OCI-LY1 (cell line): ENCODE results near the gene COPS4.
"Not testable (repeated sequence)": the region's sequence is repeated elsewhere in the genome, so short reads cannot be mapped to it uniquely, and the experiment has no call there.

Source experiments
- H2AFZ ChIP-seq: fragments of 200-600 bp; sonication (generic), shearing (Covaris generic); 2 replicates; pipeline ENCODE4 v1.6.0; 2014; ENCODE audit warnings: antibody characterized with exemption, mild to moderate bottlenecking, low read length
- H3F3A ChIP-seq: fragments of 200-600 bp; sonication (generic), shearing (Covaris generic); 2 replicates; pipeline ENCODE4 v1.6.0; 2014; ENCODE audit warnings: mild to moderate bottlenecking, antibody characterized with exemption, low read length, moderate library complexity; ENCODE audit not compliant: insufficient read depth
- H3K27ac ChIP-seq: fragments of 200-600 bp; sonication (generic); 2 replicates; pipeline ENCODE4 v1.5.1; 2014; ENCODE audit warnings: low read length, mixed run types, mild to moderate bottlenecking, low read depth; ENCODE audit not compliant: poor library complexity, severe bottlenecking
- H3K27me3 ChIP-seq: fragments of 200-600 bp; sonication (generic); 2 replicates; pipeline ENCODE4 v1.6.0; 2014; ENCODE audit warnings: antibody characterized with exemption, mild to moderate bottlenecking, low read length, moderate library complexity; ENCODE audit not compliant: insufficient read depth
- H3K36me3 ChIP-seq: fragments of 200-600 bp; sonication (generic); 2 replicates; pipeline ENCODE4 v1.6.1; 2014; ENCODE audit warnings: mild to moderate bottlenecking, antibody characterized with exemption, low read length, moderate library complexity, mixed read lengths; ENCODE audit not compliant: insufficient read depth
- H3K4me1 ChIP-seq: fragments of 200-600 bp; sonication (generic); 2 replicates; pipeline ENCODE4 v1.5.1; 2014; ENCODE audit warnings: mild to moderate bottlenecking, low read length, moderate library complexity; ENCODE audit not compliant: insufficient read depth, severe bottlenecking
- H3K4me2 ChIP-seq: fragments of 200-600 bp; sonication (generic), shearing (Covaris generic); 2 replicates; pipeline ENCODE4 v1.6.1; 2014; ENCODE audit warnings: low read length
- H3K4me3 ChIP-seq: fragments of 200-600 bp; sonication (generic); 2 replicates; pipeline ENCODE4 v1.5.1; 2014; ENCODE audit warnings: low read length, low read depth, mild to moderate bottlenecking, mixed read lengths; ENCODE audit not compliant: poor library complexity, severe bottlenecking
- H3K79me2 ChIP-seq: fragments of 200-600 bp; shearing (Covaris generic); 2 replicates; pipeline ENCODE4 v1.6.1; 2016; ENCODE audit warnings: mixed run types, low read length, mixed read lengths; ENCODE audit not compliant: insufficient read depth
- H3K9ac ChIP-seq: fragments of 200-600 bp; sonication (generic), shearing (Covaris generic); 2 replicates; pipeline ENCODE4 v1.6.1; 2014; ENCODE audit warnings: mild to moderate bottlenecking, low read length, mixed read lengths
- H3K9me2 ChIP-seq: fragments of 200-600 bp; sonication (generic), shearing (Covaris generic); 2 replicates; pipeline ENCODE4 v1.6.1; 2014; ENCODE audit warnings: low read depth, mild to moderate bottlenecking, low read length, mixed read lengths
- H3K9me3 ChIP-seq: fragments of 200-600 bp; shearing (Covaris generic); 2 replicates; pipeline ENCODE4 v1.6.1; 2014; ENCODE audit warnings: low read length, mixed read lengths
- H4K20me1 ChIP-seq: fragments of 200-600 bp; sonication (generic), shearing (Covaris generic); 2 replicates; pipeline ENCODE4 v1.6.0; 2016; ENCODE audit warnings: mild to moderate bottlenecking, low read length; ENCODE audit not compliant: insufficient read depth
- EZH2 ChIP-seq: fragments of 200-600 bp; sonication (generic), shearing (Covaris generic); IDR thresholded peaks from 2 replicates; pipeline ENCODE4 v1.8.0; 2017; ENCODE audit warnings: borderline replicate concordance, mixed run types, mild to moderate bottlenecking, antibody characterized with exemption, low read length, moderate library complexity, mixed read lengths
- TF ChIP-seq, protein P1 (sequence below): fragments of 200-600 bp; sonication (generic), shearing (Covaris generic); IDR thresholded peaks from 2 replicates; pipeline ENCODE4 v1.5.1; 2017; ENCODE audit warnings: mild to moderate bottlenecking, antibody characterized with exemption, low read length, moderate library complexity, mixed read lengths

The COPS4 gene

DNA sequence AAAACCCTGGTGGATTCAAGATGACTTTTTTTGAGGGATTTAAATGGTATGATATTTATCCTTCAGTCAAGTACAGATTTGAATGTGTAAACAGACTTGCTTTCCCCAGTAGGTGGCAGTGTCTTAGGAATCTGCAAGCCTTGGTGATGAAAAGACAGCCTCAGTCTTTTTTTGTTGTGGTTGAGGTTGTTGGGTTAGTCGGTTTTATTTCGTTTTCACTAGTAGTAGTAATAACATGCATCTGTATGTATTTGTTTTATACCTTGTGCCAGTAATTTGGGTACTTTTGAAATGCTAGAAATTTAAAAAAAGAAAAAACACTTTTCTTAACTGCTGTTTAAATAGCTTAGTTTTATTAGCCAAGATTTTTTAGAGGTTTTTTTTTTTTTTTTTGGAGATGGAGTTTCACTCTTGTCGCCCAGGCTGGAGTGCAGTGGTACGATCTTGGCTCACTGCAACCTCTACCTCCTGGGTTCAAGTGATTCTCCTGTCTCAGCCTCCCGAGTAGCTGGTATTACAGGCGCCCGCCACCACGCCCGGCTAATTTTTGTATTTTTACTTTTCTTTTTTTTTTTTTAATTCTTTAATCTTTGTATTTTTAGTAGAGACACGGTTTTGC lies 39.2 kb downstream of the COPS4 start:
- Histone ChIP-seq H3K79me2 (no peaks in the 10 kb centered on the region), H3K9me2 (no peaks in the 10 kb centered on the region), H3K9ac (no peak overlapping the region), H3K27ac (no peak overlapping the region), H3K27me3 (no peaks in the 10 kb centered on the region), H3K9me3 (no peaks in the 10 kb centered on the region), H3K4me3 (no peak overlapping the region), H3F3A (no peaks in the 10 kb centered on the region), H3K36me3 (peaks cover 35% of the 10 kb centered on the region), H2AFZ (no peak overlapping the region), H4K20me1 (no peaks in the 10 kb centered on the region), H3K4me1 (peaks cover 4% of the 10 kb centered on the region), H3K4me2 (no peak overlapping the region)
- TF ChIP-seq, protein P1, sequence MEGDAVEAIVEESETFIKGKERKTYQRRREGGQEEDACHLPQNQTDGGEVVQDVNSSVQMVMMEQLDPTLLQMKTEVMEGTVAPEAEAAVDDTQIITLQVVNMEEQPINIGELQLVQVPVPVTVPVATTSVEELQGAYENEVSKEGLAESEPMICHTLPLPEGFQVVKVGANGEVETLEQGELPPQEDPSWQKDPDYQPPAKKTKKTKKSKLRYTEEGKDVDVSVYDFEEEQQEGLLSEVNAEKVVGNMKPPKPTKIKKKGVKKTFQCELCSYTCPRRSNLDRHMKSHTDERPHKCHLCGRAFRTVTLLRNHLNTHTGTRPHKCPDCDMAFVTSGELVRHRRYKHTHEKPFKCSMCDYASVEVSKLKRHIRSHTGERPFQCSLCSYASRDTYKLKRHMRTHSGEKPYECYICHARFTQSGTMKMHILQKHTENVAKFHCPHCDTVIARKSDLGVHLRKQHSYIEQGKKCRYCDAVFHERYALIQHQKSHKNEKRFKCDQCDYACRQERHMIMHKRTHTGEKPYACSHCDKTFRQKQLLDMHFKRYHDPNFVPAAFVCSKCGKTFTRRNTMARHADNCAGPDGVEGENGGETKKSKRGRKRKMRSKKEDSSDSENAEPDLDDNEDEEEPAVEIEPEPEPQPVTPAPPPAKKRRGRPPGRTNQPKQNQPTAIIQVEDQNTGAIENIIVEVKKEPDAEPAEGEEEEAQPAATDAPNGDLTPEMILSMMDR, result peak; percentile 77
- no peak for TF ChIP-seq EZH2

DNA sequence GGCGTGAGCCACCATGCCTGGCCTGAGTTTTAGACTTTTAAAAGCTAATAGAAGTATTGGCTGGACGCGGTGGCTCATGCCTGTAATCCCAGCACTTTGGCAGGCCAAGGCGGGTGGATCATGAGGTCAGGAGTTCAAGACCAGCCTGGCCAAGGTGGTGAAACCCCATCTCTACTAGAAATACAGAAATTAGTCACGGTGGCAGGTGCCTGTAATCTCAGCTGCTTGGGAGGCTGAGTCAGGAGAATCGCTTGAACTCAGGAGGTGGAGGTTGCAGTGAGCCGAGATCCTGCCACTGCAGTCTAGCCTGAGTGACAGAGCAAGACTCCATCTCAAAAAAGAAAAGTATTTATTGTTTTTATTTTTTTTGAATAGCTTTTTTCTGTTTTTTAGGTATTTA lies 39.8 kb downstream of the COPS4 start:
- H3F3A ChIP-seq, H3K4me1 ChIP-seq, H4K20me1 ChIP-seq, H3K9me2 ChIP-seq, H3K9ac ChIP-seq, H3K27ac ChIP-seq, H3K27me3 ChIP-seq, H3K79me2 ChIP-seq, H3K9me3 ChIP-seq, H2AFZ ChIP-seq, H3K4me2 ChIP-seq, H3K4me3 ChIP-seq: not testable (repeated sequence)
- peaks cover 31% of the 10 kb centered on the region for H3K36me3 ChIP-seq

DNA sequence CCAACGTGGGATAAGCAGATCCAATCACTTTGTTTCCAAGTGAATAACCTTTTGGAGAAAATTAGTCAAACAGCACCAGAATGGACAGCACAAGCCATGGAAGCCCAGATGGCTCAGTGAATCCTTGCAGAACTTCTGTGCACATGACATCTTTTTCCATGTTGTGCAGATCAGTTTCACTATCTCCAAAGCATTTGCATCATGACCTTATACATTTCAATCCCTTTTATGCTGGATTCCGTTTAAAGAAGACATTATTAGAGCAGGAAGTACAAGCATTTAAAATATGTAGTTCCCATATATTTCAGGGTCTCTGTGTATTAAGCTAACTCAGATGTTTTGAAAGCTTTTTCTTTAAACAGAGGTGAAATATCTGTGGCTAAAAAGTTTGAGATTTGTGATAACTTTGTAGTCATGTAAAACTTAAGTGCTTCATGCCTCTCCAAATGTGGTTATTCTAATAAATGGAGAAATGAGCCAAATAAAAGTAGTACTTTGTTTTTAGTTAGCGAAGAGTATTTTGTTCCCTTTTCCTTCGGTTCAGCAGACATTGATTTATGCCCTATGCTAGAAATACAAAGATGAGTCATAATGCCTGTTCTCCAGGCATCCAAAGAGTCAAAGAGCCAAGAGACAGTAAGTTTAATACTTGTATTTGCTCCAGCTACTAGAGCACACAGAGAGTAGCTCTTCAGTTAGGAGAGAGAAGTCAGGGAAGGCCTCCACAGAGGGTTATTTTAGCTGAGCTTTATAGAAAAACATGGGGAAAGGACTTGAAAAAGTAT lies 40.5 kb downstream of the COPS4 start:
- Histone ChIP-seq H3K9ac (no peak overlapping the region), H3K27me3 (no peaks in the 10 kb centered on the region), H3K4me2 (no peak overlapping the region), H4K20me1 (no peaks in the 10 kb centered on the region), H3K9me3 (no peaks in the 10 kb centered on the region), H3K9me2 (no peaks in the 10 kb centered on the region), H3K79me2 (no peaks in the 10 kb centered on the region), H3K36me3 (peaks cover 23% of the 10 kb centered on the region), H3K4me3 (no peak overlapping the region), H2AFZ (no peak overlapping the region), H3K27ac (no peak overlapping the region), H3F3A (no peaks in the 10 kb centered on the region), H3K4me1 (peaks cover 4% of the 10 kb centered on the region)
- TF ChIP-seq, protein P1, result no peak
- TF ChIP-seq EZH2, result no peak
